CD14-positive monocyte (primary cell): ENCODE results near the gene RGS16. TPM values are rescaled to one million over a fixed set of nuclear protein-coding genes. Genes with fewer than 3 reads are reported as not detected.

Experiments used
- DNase-seq, 3 donors: peaks; one replicate each; pipeline ENCODE4 v3.0.0-alpha.2; 2011 to 2022
- H2AFZ ChIP-seq: 2 replicates; pipeline ENCODE4 v1.6.0; 2012; ENCODE audit warnings: mild to moderate bottlenecking, low read depth, low read length, inconsistent platforms; ENCODE audit not compliant: insufficient read depth, poor library complexity, severe bottlenecking
- H3K27ac ChIP-seq, 2 donors: 1 replicate in 1 of 2; 2 replicates in 1 of 2; pipeline ENCODE4 v1.5.1; 2012 to 2013; ENCODE audit warnings: low read length in 2 of 2, control low read depth in 1 of 2, inconsistent platforms in 1 of 2, low read depth in 1 of 2, mild to moderate bottlenecking in 1 of 2
- H3K27me3 ChIP-seq, 2 donors: one replicate each; pipeline versions ENCODE4 v1.6.0 to v1.6.1; 2011 to 2013; ENCODE audit warnings: low read length in 2 of 2; ENCODE audit not compliant: control insufficient read depth in 2 of 2, insufficient read depth in 2 of 2
- H3K36me3 ChIP-seq, 2 donors: replicated peaks in 1 of 2; 1 replicate in 1 of 2; 2 replicates in 1 of 2; pipeline versions ENCODE4 v1.5.1 to v1.6.1; 2012 to 2013; ENCODE audit warnings: low read length in 2 of 2, control low read depth in 1 of 2, inconsistent platforms in 1 of 2, mild to moderate bottlenecking in 1 of 2; ENCODE audit not compliant: insufficient read depth in 2 of 2, control insufficient read depth in 1 of 2
- H3K4me1 ChIP-seq, 2 donors: 1 replicate in 1 of 2; 2 replicates in 1 of 2; pipeline versions ENCODE4 v1.5.1 to v1.6.1; 2012 to 2013; ENCODE audit warnings: low read length in 2 of 2, control low read depth in 1 of 2, inconsistent platforms in 1 of 2, mild to moderate bottlenecking in 1 of 2, moderate library complexity in 1 of 2; ENCODE audit not compliant: insufficient read depth in 2 of 2, control insufficient read depth in 1 of 2
- H3K4me2 ChIP-seq: replicated peaks from 2 replicates; pipeline ENCODE3; 2012; ENCODE audit warnings: low read length, moderate library complexity, mild to moderate bottlenecking; ENCODE audit not compliant: poor library complexity, severe bottlenecking; ENCODE audit errors: extremely low read depth
- H3K4me3 ChIP-seq, 3 experiments: fragments of 200-600 bp in 1 of 3; sonication (generic) in 1 of 3; replicated peaks in 1 of 3; 1 replicate in 2 of 3; 2 replicates in 1 of 3; pipeline ENCODE4 v1.5.1; 2011 to 2013; ENCODE audit warnings: low read length in 3 of 3, mild to moderate bottlenecking in 3 of 3, control low read depth in 2 of 3, low read depth in 2 of 3, inconsistent platforms in 1 of 3, moderate library complexity in 1 of 3
- H3K79me2 ChIP-seq: 2 replicates; pipeline ENCODE4 v1.6.0; 2012; ENCODE audit warnings: mild to moderate bottlenecking, control low read depth, inconsistent platforms, low read length, moderate library complexity; ENCODE audit not compliant: insufficient read depth
- H3K9ac ChIP-seq: 2 replicates; pipeline ENCODE4 v1.6.0; 2017; ENCODE audit warnings: low read length, mild to moderate bottlenecking; ENCODE audit not compliant: insufficient read depth, poor library complexity, severe bottlenecking
- H3K9me3 ChIP-seq, 2 donors: replicated peaks in 1 of 2; 1 replicate in 1 of 2; 2 replicates in 1 of 2; pipeline versions ENCODE4 v1.5.1 to v1.6.1; 2012 to 2013; ENCODE audit warnings: low read length in 2 of 2, control low read depth in 1 of 2; ENCODE audit not compliant: control insufficient read depth in 1 of 2, insufficient read depth in 1 of 2
- H4K20me1 ChIP-seq: 2 replicates; pipeline ENCODE4 v1.6.0; 2012; ENCODE audit warnings: mild to moderate bottlenecking, low read length, control low read depth, moderate library complexity; ENCODE audit not compliant: insufficient read depth
- H3K27ac Mint-ChIP-seq, 7 donors: one replicate each; pipeline ENCODE4 v1.8.0; 2020; ENCODE audit warnings: mild to moderate bottlenecking in 7 of 7, mixed read lengths in 7 of 7, moderate library complexity in 6 of 7, inconsistent platforms in 2 of 7
- H3K27me3 Mint-ChIP-seq, 3 donors: one replicate each; pipeline ENCODE4 v1.8.0; 2021 to 2022; ENCODE audit warnings: low read depth in 3 of 3, mild to moderate bottlenecking in 3 of 3, mixed read lengths in 3 of 3, moderate library complexity in 3 of 3, inconsistent platforms in 1 of 3
- H3K36me3 Mint-ChIP-seq, 2 donors: one replicate each; pipeline ENCODE4 v1.8.0; 2020; ENCODE audit warnings: mixed read lengths in 2 of 2, inconsistent platforms in 1 of 2, mild to moderate bottlenecking in 1 of 2
- H3K4me1 Mint-ChIP-seq: one replicate; pipeline ENCODE4 v1.8.0; 2020; ENCODE audit warnings: mild to moderate bottlenecking, mixed read lengths
- H3K4me3 Mint-ChIP-seq, 2 donors: one replicate each; pipeline ENCODE4 v1.8.0; 2020; ENCODE audit warnings: mild to moderate bottlenecking in 2 of 2, mixed read lengths in 2 of 2, moderate library complexity in 1 of 2
- H3K9me3 Mint-ChIP-seq, 7 donors: one replicate each; pipeline ENCODE4 v1.8.0; 2020 to 2022; ENCODE audit warnings: mixed read lengths in 7 of 7, mild to moderate bottlenecking in 6 of 7, moderate library complexity in 6 of 7, inconsistent platforms in 2 of 7
- CTCF ChIP-seq: fragments of 200-600 bp; IDR thresholded peaks from one replicate; pipeline ENCODE4 v1.8.0; 2022; ENCODE audit warnings: antibody characterized with exemption, mild to moderate bottlenecking
- WGBS: methylation state at CpG from one replicate; pipeline ENCODE4 v1.1.5; 2013; ENCODE audit warnings: missing lambda C conversion rate; ENCODE audit not compliant: insufficient coverage; 5-methylcytosine and 5-hydroxymethylcytosine counted together
- intact Hi-C, 2 donors: fragments of 100-400 bp; cut with micrococcal nuclease; formaldehyde crosslinking; loops; one replicate each; pipeline versions ENCODE4 v1.15.0 to v1.15.1; 2023
- polyA plus RNA-seq, 3 donors: library from polyadenylated mRNA; depleted of rRNA in 1 of 3; unstranded in 2 of 3; stranded (reverse) in 1 of 3; fragments of 300-500 nt in 2 of 3; fragments of >200 nt in 1 of 3; fragmentation: Illumina TruSeq in 2 of 3; gene quantifications; 1 replicate in 2 of 3; 2 replicates in 1 of 3; pipeline ENCODE4 v1.2.3, GENCODE V29; 2012 to 2021

Gene RGS16
- polyA plus RNA-seq, 3 donors = 0.07 to 0.44 TPM; not detected in 1

- Histone ChIP-seq H3K9me3 (no peaks in the 10 kb centered on the region), H3K4me1 (peaks cover 11 to 13% of the 10 kb centered on the region in 2 donors), H2AFZ (no peak overlapping the region), H3K9ac (no peak overlapping the region), H4K20me1 (no peaks in the 10 kb centered on the region), H3K36me3 (no peaks in the 10 kb centered on the region), H3K4me3 (no peak overlapping the region), H3K27ac (no peak overlapping the region), H3K79me2 (no peaks in the 10 kb centered on the region), H3K27me3 (peaks cover 14 to 51% of the 10 kb centered on the region in 2 donors), H3K4me2 (no peak overlapping the region)
- peaks cover 19 to 36% (median 25%) of the 10 kb centered on the region in 3 donors for H3K27me3 Mint-ChIP-seq
- H3K4me1 Mint-ChIP-seq = peaks cover 20% of the 10 kb centered on the region
- peaks cover 0 to 2% (median 0%) of the 10 kb centered on the region in 7 donors for H3K9me3 Mint-ChIP-seq
- peaks cover 0 to 3% of the 10 kb centered on the region in 2 donors for H3K36me3 Mint-ChIP-seq
- intact Hi-C loops = loop anchor here in 1 of 2 donors (10.0 kb wide), 1 partner anchor 523 kb away; no protein-coding TSS in a partner anchor
- no peak overlapping the region for H3K27ac Mint-ChIP-seq
- 80% methylated on average over 1 of the region's 1 CpG for WGBS
- no peak for TF ChIP-seq CTCF
- no peak overlapping the region for H3K4me3 Mint-ChIP-seq
- no peak for DNase-seq
Observed at GRCh38 chr1:182607566-182607965, 3.4 kb upstream of the RGS16 start.

- no peaks in the 10 kb centered on the region for H3K79me2 ChIP-seq
- Mint-ChIP-seq H3K4me3 (peak overlapping the region in 1 of 2 donors; percentile 77), H3K27me3 (peaks cover 9 to 20% (median 19%) of the 10 kb centered on the region in 3 donors), H3K9me3 (peaks cover 0 to 2% (median 0%) of the 10 kb centered on the region in 7 donors), H3K4me1 (peaks cover 21% of the 10 kb centered on the region), H3K27ac (peak overlapping the region in 1 of 7 donors; percentile 33), H3K36me3 (peaks cover 0 to 3% of the 10 kb centered on the region in 2 donors)
- 3% methylated on average over 9 of the region's 12 CpGs for WGBS
- H3K4me1 ChIP-seq = peaks cover 11 to 13% of the 10 kb centered on the region in 2 donors
- peak overlapping the region in 2 of 3 experiments; percentile 5 to 68 for H3K4me3 ChIP-seq
- no peak overlapping the region for H3K9ac ChIP-seq
- no peaks in the 10 kb centered on the region for H4K20me1 ChIP-seq
- no peak for TF ChIP-seq CTCF
- no peak overlapping the region for H3K27ac ChIP-seq
- no peak for DNase-seq
- intact Hi-C loops = loop anchor here (5.0 to 10.0 kb wide), 3 partner anchors 179 to 519 kb away; partner anchors contain the start of gene NPL (in 1 of the 2)
- peak overlapping the region; percentile 74 for H3K4me2 ChIP-seq
- no peaks in the 10 kb centered on the region for H3K9me3 ChIP-seq
- no peaks in the 10 kb centered on the region for H3K36me3 ChIP-seq
- H3K27me3 ChIP-seq = peaks cover 13 to 45% of the 10 kb centered on the region in 2 donors
- peak overlapping the region; percentile 70 for H2AFZ ChIP-seq
Observed at GRCh38 chr1:182603646-182604174, 479 bp downstream of the RGS16 start.
